Measurements from ENCODE around the gene UNC13B.

UNC13B gene

DNA sequence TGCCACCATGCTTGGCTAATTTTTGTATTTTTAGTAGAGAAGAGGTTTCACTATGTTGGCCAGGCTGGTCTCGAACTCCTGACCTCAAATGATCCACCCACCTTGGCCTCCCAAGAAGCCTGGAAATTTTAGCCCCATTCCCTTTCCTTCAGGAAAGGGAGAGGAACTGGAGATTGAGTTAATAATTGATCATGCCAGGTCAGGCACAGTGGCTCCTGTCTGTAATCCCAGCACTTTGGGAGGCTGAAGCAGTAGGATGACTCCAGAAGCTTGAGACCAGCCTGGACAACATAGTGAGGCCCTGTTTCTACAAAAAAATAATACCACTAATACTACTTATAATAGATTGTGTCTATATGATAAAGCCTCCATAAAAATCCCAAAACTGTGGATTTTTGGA lies 124.6 kb downstream of the UNC13B start:
- no peaks in the 10 kb centered on the region for H3K4me1 ChIP-seq (ENCODE audit: control insufficient read depth, insufficient read depth, low read length)
- no peaks in the 10 kb centered on the region for H3K9me3 ChIP-seq (ENCODE audit: control insufficient read depth, insufficient read depth, low read depth, low read length)
- TF ChIP-seq ZFP3 (tag by site-specific recombination; IDR thresholded peaks at IDR 0.05; ENCODE audit: low read depth), result no peak
- TF ChIP-seq, protein P1, sequence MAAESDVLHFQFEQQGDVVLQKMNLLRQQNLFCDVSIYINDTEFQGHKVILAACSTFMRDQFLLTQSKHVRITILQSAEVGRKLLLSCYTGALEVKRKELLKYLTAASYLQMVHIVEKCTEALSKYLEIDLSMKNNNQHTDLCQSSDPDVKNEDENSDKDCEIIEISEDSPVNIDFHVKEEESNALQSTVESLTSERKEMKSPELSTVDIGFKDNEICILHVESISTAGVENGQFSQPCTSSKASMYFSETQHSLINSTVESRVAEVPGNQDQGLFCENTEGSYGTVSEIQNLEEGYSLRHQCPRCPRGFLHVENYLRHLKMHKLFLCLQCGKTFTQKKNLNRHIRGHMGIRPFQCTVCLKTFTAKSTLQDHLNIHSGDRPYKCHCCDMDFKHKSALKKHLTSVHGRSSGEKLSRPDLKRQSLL (tag by site-specific recombination; IDR thresholded peaks at IDR 0.05), result no peak
- TF ChIP-seq ZNF585B (tag by site-specific recombination; IDR thresholded peaks at IDR 0.05), result no peak
- no peak for TF ChIP-seq IKZF3 (tag by site-specific recombination; IDR thresholded peaks at IDR 0.05)
- TF ChIP-seq, protein P2, sequence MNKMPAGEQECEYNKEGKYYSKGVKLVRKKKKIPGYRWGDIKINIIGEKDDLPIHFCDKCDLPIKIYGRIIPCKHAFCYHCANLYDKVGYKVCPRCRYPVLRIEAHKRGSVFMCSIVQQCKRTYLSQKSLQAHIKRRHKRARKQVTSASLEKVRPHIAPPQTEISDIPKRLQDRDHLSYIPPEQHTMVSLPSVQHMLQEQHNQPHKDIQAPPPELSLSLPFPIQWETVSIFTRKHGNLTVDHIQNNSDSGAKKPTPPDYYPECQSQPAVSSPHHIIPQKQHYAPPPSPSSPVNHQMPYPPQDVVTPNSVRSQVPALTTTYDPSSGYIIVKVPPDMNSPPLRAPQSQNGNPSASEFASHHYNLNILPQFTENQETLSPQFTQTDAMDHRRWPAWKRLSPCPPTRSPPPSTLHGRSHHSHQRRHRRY (tag by site-specific recombination; IDR thresholded peaks at IDR 0.05), result no peak
- no peak for TF ChIP-seq ZNF324 (tag by site-specific recombination; IDR thresholded peaks at IDR 0.05)
- CTCF ChIA-PET, result interaction anchor here (0.5 to 1.6 kb wide), 3 partner anchors 46 to 357 kb away, joined by 3 to 6 read pairs (median 4); no protein-coding TSS in a partner anchor
- no peak overlapping the region for H3K4me3 ChIP-seq (ENCODE audit: low read depth, low read length)
- H3K36me3 ChIP-seq (ENCODE audit: control insufficient read depth in 2 of 2, insufficient read depth in 1 of 2, low read length in 2 of 2), result no peaks in the 10 kb centered on the region
- no peak overlapping the region for H3K27ac ChIP-seq (ENCODE audit: extremely low read depth, low read depth, low read length)
- POLR2A ChIA-PET, result no interaction called here

DNA sequence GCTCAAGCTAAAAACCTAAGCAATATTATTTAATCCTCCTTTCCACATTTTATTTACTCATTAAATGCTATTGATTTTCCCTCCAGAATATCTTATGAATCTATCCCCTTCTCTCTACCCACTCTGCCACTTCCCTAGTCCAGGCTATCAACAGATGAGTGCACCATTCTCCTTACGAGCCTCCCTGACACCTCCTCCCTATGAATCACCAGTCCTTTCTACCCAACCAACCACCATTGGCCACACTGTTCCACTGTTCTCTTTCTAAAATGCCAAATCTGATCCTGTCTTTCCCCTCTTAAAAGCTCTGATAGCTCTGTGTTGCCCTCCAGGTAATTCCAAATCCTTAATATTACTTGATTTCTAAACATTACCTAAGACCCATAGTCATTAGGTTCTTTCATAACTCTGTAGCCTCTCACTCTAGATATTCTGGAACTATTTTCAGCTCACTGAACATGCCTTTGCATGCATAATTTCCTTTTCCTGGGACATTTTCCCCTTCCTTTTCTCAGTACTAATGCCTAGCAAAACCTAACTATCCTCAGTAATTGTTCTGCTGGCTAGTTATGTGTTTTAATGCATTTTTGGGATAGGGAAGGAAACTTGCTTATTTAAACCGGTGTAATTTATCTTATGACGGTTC lies 126.3 kb downstream of the UNC13B start:
- H3K9me3 ChIP-seq (ENCODE audit: control insufficient read depth, insufficient read depth, low read depth, low read length), result no peaks in the 10 kb centered on the region
- no peaks in the 10 kb centered on the region for H3K4me1 ChIP-seq (ENCODE audit: control insufficient read depth, insufficient read depth, low read length)
- CTCF ChIA-PET, result no interaction called here
- POLR2A ChIA-PET, result no interaction called here
- no peaks in the 10 kb centered on the region for H3K36me3 ChIP-seq (ENCODE audit: control insufficient read depth in 2 of 2, insufficient read depth in 1 of 2, low read length in 2 of 2)
- no peak overlapping the region for H3K4me3 ChIP-seq (ENCODE audit: low read depth, low read length)
- no peak overlapping the region for H3K27ac ChIP-seq (ENCODE audit: extremely low read depth, low read depth, low read length)
- TF ChIP-seq, protein P3, sequence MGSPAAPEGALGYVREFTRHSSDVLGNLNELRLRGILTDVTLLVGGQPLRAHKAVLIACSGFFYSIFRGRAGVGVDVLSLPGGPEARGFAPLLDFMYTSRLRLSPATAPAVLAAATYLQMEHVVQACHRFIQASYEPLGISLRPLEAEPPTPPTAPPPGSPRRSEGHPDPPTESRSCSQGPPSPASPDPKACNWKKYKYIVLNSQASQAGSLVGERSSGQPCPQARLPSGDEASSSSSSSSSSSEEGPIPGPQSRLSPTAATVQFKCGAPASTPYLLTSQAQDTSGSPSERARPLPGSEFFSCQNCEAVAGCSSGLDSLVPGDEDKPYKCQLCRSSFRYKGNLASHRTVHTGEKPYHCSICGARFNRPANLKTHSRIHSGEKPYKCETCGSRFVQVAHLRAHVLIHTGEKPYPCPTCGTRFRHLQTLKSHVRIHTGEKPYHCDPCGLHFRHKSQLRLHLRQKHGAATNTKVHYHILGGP (tag by site-specific recombination; IDR thresholded peaks at IDR 0.05), result no peak
- TF ChIP-seq, protein P4, sequence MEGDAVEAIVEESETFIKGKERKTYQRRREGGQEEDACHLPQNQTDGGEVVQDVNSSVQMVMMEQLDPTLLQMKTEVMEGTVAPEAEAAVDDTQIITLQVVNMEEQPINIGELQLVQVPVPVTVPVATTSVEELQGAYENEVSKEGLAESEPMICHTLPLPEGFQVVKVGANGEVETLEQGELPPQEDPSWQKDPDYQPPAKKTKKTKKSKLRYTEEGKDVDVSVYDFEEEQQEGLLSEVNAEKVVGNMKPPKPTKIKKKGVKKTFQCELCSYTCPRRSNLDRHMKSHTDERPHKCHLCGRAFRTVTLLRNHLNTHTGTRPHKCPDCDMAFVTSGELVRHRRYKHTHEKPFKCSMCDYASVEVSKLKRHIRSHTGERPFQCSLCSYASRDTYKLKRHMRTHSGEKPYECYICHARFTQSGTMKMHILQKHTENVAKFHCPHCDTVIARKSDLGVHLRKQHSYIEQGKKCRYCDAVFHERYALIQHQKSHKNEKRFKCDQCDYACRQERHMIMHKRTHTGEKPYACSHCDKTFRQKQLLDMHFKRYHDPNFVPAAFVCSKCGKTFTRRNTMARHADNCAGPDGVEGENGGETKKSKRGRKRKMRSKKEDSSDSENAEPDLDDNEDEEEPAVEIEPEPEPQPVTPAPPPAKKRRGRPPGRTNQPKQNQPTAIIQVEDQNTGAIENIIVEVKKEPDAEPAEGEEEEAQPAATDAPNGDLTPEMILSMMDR (tag by site-specific recombination; IDR thresholded peaks at IDR 0.05), result no peak
- TF ChIP-seq ZNF37A (tag by site-specific recombination; IDR thresholded peaks at IDR 0.05) (no peak), ZNF174 (tag by site-specific recombination; IDR thresholded peaks at IDR 0.05) (no peak), ZNF785 (tag by site-specific recombination; IDR thresholded peaks at IDR 0.05) (no peak), ZNF660 (tag by site-specific recombination; IDR thresholded peaks at IDR 0.05) (no peak), ZNF223 (tag by site-specific recombination; IDR thresholded peaks at IDR 0.05) (no peak), BCL11A (tag by site-specific recombination; IDR thresholded peaks at IDR 0.05; ENCODE audit: low read depth) (no peak), ZNF623 (tag by site-specific recombination; IDR thresholded peaks at IDR 0.05) (no peak), ZNF214 (tag by site-specific recombination; IDR thresholded peaks at IDR 0.05; ENCODE audit: borderline replicate concordance) (no peak), ZNF133 (tag by site-specific recombination; IDR thresholded peaks at IDR 0.05) (no peak), ZNF138 (tag by site-specific recombination; IDR thresholded peaks at IDR 0.05; ENCODE audit: borderline replicate concordance) (no peak)
- TF ChIP-seq, protein P5, sequence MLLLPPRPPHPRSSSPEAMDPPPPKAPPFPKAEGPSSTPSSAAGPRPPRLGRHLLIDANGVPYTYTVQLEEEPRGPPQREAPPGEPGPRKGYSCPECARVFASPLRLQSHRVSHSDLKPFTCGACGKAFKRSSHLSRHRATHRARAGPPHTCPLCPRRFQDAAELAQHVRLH (tag by site-specific recombination; IDR thresholded peaks at IDR 0.05), result no peak
- TF ChIP-seq, protein P6, sequence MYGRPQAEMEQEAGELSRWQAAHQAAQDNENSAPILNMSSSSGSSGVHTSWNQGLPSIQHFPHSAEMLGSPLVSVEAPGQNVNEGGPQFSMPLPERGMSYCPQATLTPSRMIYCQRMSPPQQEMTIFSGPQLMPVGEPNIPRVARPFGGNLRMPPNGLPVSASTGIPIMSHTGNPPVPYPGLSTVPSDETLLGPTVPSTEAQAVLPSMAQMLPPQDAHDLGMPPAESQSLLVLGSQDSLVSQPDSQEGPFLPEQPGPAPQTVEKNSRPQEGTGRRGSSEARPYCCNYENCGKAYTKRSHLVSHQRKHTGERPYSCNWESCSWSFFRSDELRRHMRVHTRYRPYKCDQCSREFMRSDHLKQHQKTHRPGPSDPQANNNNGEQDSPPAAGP (tag by site-specific recombination; IDR thresholded peaks at IDR 0.05), result no peak
- TF ChIP-seq, protein P7, sequence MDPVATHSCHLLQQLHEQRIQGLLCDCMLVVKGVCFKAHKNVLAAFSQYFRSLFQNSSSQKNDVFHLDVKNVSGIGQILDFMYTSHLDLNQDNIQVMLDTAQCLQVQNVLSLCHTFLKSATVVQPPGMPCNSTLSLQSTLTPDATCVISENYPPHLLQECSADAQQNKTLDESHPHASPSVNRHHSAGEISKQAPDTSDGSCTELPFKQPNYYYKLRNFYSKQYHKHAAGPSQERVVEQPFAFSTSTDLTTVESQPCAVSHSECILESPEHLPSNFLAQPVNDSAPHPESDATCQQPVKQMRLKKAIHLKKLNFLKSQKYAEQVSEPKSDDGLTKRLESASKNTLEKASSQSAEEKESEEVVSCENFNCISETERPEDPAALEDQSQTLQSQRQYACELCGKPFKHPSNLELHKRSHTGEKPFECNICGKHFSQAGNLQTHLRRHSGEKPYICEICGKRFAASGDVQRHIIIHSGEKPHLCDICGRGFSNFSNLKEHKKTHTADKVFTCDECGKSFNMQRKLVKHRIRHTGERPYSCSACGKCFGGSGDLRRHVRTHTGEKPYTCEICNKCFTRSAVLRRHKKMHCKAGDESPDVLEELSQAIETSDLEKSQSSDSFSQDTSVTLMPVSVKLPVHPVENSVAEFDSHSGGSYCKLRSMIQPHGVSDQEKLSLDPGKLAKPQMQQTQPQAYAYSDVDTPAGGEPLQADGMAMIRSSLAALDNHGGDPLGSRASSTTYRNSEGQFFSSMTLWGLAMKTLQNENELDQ (tag by site-specific recombination; IDR thresholded peaks at IDR 0.05; ENCODE audit: low read depth), result no peak
- TF ChIP-seq, protein P8, sequence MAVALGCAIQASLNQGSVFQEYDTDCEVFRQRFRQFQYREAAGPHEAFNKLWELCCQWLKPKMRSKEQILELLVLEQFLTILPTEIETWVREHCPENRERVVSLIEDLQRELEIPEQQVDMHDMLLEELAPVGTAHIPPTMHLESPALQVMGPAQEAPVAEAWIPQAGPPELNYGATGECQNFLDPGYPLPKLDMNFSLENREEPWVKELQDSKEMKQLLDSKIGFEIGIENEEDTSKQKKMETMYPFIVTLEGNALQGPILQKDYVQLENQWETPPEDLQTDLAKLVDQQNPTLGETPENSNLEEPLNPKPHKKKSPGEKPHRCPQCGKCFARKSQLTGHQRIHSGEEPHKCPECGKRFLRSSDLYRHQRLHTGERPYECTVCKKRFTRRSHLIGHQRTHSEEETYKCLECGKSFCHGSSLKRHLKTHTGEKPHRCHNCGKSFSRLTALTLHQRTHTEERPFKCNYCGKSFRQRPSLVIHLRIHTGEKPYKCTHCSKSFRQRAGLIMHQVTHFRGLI (tag by site-specific recombination; IDR thresholded peaks at IDR 0.05), result no peak
- TF ChIP-seq, protein P2 (tag by site-specific recombination; IDR thresholded peaks at IDR 0.05), result no peak
